ENCODE results near the gene SYNJ2. TPM values are rescaled to one million over a fixed set of nuclear protein-coding genes. Genes with fewer than 3 reads are reported as not detected.

The SYNJ2 gene
- total RNA-seq, 1 experiment from 2014 or later, result 10.3 TPM

DNA sequence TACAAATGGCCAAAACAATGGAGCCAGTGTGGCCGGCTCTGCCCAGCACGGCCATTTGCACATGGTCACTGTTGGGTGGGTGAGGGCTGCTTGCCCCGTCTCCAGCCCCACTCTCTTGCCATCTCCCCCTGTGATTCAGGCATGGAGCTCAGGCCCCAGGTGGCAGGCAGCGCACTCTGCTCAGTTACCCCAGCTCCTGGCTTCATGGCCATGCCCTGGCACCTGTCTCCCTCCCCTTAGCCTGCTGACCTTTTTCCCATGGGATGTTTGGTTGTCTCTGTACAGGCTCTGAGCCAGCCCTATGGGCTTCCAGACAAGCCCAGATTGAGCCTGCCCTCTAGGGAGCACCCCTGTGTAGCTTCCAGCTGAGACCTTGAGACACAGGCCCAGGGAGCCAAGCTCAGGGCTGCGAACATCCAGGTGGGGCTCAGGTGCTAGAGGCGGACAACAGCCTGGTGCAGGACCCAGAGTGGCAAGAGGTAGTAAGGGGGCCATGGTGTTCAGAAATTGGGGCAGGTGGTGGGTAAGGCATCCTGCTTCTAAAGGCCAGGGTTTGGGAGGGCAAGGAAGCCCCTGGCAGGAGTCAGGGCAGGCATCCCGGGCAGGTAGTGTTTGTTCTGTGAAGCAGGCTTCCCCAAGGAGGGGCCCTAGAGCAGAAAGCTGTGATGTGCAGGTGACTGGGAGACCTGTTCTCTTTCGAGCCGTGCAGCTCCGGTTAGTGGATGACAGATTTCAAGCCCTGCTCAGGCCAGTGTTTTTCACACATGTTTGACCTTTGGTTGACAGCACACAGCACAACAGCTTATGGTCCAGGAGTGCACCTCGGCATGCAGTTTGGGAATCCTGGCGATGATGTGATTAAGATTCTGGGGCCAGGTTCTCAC, 17.7 kb downstream of the SYNJ2 start:
- POLR2A ChIA-PET, result interaction anchor here (0.7 kb wide), 1 partner anchor 17 kb away, joined by 3 read pairs; no protein-coding TSS in a partner anchor
- DNase-seq (ENCODE audit: unreplicated experiment), result no peak
- no peaks in the 10 kb centered on the region for H3K36me3 Mint-ChIP-seq (ENCODE audit: insufficient read depth, unreplicated experiment)
- TF ChIP-seq, protein P1, sequence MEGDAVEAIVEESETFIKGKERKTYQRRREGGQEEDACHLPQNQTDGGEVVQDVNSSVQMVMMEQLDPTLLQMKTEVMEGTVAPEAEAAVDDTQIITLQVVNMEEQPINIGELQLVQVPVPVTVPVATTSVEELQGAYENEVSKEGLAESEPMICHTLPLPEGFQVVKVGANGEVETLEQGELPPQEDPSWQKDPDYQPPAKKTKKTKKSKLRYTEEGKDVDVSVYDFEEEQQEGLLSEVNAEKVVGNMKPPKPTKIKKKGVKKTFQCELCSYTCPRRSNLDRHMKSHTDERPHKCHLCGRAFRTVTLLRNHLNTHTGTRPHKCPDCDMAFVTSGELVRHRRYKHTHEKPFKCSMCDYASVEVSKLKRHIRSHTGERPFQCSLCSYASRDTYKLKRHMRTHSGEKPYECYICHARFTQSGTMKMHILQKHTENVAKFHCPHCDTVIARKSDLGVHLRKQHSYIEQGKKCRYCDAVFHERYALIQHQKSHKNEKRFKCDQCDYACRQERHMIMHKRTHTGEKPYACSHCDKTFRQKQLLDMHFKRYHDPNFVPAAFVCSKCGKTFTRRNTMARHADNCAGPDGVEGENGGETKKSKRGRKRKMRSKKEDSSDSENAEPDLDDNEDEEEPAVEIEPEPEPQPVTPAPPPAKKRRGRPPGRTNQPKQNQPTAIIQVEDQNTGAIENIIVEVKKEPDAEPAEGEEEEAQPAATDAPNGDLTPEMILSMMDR (IDR thresholded peaks at IDR 0.05; ENCODE audit: unreplicated experiment), result no peak
- no peak overlapping the region for H3K4me3 Mint-ChIP-seq (ENCODE audit: unreplicated experiment)
- peaks cover 30% of the 10 kb centered on the region for H3K4me1 Mint-ChIP-seq (ENCODE audit: insufficient read depth, unreplicated experiment)
- BruUV-seq (replicated peaks), result no TSS peak
- H3K27ac Mint-ChIP-seq (ENCODE audit: low read depth, unreplicated experiment), result no peak overlapping the region
- intact Hi-C loops (cut with micrococcal nuclease), result no loop called here
- H3K9me3 Mint-ChIP-seq (ENCODE audit: unreplicated experiment), result no peaks in the 10 kb centered on the region
- H3K27me3 Mint-ChIP-seq (ENCODE audit: insufficient read depth, unreplicated experiment), result no peaks in the 10 kb centered on the region
- CTCF ChIA-PET, result interaction anchor here (0.6 to 1.0 kb wide), 4 partner anchors 19 to 804 kb away, joined by 3 to 9 read pairs (median 4); no protein-coding TSS in a partner anchor

GRCh38 chr6:158000530-158001307, 19.1 kb downstream of the SYNJ2 start:
- no peak overlapping the region for H3K4me3 Mint-ChIP-seq (ENCODE audit: unreplicated experiment)
- CTCF ChIA-PET, result interaction anchor here (0.6 kb wide), 1 partner anchor 1082 kb away, joined by 5 read pairs; no protein-coding TSS in a partner anchor
- H3K36me3 Mint-ChIP-seq (ENCODE audit: insufficient read depth, unreplicated experiment), result no peaks in the 10 kb centered on the region
- intact Hi-C loops (cut with micrococcal nuclease), result no loop called here
- no peak for DNase-seq (ENCODE audit: unreplicated experiment)
- no peaks in the 10 kb centered on the region for H3K27me3 Mint-ChIP-seq (ENCODE audit: insufficient read depth, unreplicated experiment)
- TF ChIP-seq, protein P1 (IDR thresholded peaks at IDR 0.05; ENCODE audit: unreplicated experiment), result no peak
- H3K4me1 Mint-ChIP-seq (ENCODE audit: insufficient read depth, unreplicated experiment), result peaks cover 25% of the 10 kb centered on the region
- no peak overlapping the region for H3K27ac Mint-ChIP-seq (ENCODE audit: low read depth, unreplicated experiment)
- BruUV-seq (replicated peaks), result no TSS peak
- POLR2A ChIA-PET, result no interaction called here
- H3K9me3 Mint-ChIP-seq (ENCODE audit: unreplicated experiment), result no peaks in the 10 kb centered on the region

GRCh38 chr6:158002249-158002950, 20.7 kb downstream of the SYNJ2 start:
- H3K36me3 Mint-ChIP-seq (ENCODE audit: insufficient read depth, unreplicated experiment), result no peaks in the 10 kb centered on the region
- TF ChIP-seq, protein P1 (IDR thresholded peaks at IDR 0.05; ENCODE audit: unreplicated experiment), result no peak
- H3K9me3 Mint-ChIP-seq (ENCODE audit: unreplicated experiment), result no peaks in the 10 kb centered on the region
- ChIA-PET POLR2A (interaction anchor here (1.2 kb wide), 1 partner anchor 76 kb away, joined by 3 read pairs; no protein-coding TSS in a partner anchor), CTCF (no interaction called here)
- no peak for DNase-seq (ENCODE audit: unreplicated experiment)
- intact Hi-C loops (cut with micrococcal nuclease), result no loop called here
- no peaks in the 10 kb centered on the region for H3K27me3 Mint-ChIP-seq (ENCODE audit: insufficient read depth, unreplicated experiment)
- H3K4me1 Mint-ChIP-seq (ENCODE audit: insufficient read depth, unreplicated experiment), result peaks cover 19% of the 10 kb centered on the region
- H3K27ac Mint-ChIP-seq (ENCODE audit: low read depth, unreplicated experiment), result peak overlapping the region; percentile 78
- H3K4me3 Mint-ChIP-seq (ENCODE audit: unreplicated experiment), result no peak overlapping the region
- BruUV-seq (replicated peaks), result no TSS peak

Measured in MCF 10A (cell line).